GM19351 (cell line): Measurements from ENCODE around the gene COX6B2.

Experiments used
- ATAC-seq: cut with Tn5 transposase; IDR thresholded peaks from one replicate; pipeline ENCODE4 v1.9.1; 2021; ENCODE audit warnings: mild to moderate bottlenecking, moderate library complexity; ENCODE audit not compliant: unreplicated experiment

The COX6B2 gene

GRCh38 chr19:55383279-55384130, 29.0 kb upstream of the COX6B2 start:
- peak; percentile 31 for ATAC-seq

DNA sequence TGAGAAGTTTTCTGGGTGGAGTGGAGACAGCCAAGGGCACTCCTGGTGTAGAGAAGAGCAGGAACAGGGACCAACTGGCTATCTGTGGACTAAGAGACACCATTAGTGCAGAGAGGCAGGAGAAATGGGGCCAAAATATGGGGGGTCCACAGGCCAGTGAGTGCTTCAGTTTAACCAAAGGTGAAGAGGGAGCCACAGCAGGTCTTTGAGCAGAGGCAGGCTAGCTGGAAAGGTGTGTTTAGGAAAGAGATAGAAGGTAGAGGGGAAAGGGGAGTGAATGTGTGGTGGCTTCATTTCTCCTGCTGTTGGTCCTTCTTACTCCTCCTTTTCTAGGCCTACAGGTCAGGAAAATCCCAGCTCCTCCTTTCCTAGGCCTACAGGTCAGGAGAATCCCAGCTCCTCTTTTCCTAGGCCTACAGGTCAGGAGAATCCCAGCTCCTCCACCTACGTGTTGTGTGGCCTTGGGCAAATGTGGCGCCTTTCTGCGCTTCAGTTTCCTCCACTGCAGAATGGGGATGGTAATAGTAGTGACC, 28.1 kb upstream of the COX6B2 start:
- no peak for ATAC-seq

DNA sequence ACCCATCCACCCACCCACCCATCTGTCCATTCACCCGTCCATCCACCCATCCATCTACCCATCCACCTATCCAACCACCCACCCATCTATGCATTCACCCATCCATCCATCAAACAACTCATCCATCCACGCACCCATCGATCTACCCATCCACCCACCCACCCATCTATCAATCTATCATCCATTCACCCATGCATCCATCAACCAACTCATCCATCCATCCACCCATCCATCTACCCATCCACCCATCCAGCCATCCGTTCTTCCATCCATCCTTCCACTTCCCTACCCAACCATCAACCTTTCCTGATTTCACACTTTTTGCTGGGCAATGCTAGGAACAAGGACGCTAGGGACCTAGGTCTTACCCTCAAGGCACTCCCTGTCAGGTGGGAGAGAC, 27.5 kb upstream of the COX6B2 start:
- ATAC-seq, result no peak

DNA sequence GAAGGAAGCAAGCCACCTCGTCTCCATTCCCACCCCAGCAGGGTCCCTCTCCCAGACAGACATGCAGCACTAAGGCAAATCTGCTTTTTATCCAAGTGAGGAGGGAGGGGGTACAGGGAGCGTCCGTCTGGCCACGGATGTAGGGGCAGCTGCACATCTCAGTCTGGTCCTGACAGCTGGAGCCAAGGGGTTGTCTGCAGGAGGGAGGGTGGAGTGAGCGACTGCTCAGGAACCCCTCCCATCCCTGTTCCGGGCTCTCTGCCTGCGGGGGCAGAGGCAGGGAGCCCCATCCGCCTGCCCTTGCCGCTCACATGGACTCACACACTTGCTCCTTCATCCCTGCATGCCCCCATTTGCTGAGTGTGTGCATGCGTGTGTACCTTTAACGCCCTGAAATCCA, 24.7 kb upstream of the COX6B2 start:
- no peak for ATAC-seq

DNA sequence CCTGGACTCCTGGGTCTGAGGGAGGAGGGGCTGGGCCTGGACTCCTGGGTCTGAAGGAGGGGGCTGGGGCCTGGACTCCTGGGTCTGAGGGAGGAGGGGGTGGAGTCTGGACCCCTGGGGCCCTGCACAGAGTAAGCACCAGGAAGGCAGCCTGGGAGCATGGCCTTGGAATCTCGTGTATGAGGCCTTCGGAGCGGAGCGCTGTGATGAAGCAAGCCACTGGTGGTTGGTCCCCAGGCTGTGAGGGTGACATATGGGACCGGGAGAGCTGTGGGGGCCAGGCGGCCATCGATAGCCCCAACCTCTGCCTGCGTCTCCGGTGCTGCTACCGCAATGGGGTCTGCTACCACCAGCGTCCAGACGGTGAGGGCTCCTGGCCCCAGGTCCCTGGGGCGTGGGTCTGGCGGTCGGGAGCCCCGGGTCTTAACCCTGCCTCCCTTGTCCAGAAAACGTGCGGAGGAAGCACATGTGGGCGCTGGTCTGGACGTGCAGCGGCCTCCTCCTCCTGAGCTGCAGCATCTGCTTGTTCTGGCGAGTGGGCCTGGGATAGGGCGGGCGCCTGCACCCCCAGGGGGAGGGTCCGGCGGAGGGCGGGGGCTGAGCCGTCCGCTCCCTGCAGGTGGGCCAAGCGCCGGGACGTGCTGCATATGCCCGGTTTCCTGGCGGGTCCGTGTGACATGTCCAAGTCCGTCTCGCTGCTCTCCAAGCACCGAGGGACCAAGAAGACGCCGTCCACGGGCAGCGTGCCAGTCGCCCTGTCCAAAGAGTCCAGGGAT, 23.0 kb upstream of the COX6B2 start:
- ATAC-seq, result no peak

DNA sequence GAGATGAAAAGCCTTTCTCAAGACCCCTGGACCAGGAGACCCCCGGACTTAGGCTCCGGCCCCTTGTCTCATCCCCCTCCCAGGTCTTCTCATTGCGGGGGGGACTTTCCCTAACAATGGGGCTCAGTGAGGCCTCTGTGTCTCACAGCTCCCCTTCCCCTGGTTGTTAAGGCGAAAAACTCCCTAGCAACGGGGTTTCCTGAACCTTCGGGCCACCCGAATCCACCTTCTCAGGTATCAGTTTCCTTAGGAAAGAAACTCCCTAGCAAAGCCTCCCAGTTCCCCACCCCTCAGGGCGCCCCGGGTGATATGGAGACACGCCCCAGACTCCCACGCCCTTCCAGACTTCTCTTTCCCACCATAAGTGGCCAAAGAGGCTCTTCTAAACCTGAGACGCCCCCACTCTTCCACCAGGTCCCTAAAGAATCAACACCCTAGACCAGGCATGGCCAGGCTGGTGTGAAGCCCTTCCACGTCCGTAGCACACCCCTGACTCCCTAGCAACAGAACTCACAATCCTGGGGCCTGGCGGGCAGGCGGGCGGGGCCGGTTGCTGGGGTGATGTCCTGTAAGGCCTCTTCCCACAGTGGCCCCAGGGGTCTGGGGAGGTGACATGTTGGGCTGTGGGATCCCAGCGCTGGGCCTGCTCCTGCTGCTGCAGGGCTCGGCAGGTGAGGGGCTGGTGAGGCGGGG, 21.9 kb upstream of the COX6B2 start, which contains the start of gene TMEM190:
Gene TMEM190 (plus strand): TSS at position 586 of the 693 bp plus-strand sequence. CDS start 28 bp downstream, at position 614.
- ATAC-seq, result no peak

GRCh38 chr19:55373993-55374757, 19.7 kb upstream of the COX6B2 start:
- ATAC-seq, result no peak

GRCh38 chr19:55373306-55373992, 18.9 kb upstream of the COX6B2 start:
- ATAC-seq, result no peak

- no peak for ATAC-seq
These were observed 18.0 kb upstream of the COX6B2 start for GRCh38 chr19:55372316-55373081.

DNA sequence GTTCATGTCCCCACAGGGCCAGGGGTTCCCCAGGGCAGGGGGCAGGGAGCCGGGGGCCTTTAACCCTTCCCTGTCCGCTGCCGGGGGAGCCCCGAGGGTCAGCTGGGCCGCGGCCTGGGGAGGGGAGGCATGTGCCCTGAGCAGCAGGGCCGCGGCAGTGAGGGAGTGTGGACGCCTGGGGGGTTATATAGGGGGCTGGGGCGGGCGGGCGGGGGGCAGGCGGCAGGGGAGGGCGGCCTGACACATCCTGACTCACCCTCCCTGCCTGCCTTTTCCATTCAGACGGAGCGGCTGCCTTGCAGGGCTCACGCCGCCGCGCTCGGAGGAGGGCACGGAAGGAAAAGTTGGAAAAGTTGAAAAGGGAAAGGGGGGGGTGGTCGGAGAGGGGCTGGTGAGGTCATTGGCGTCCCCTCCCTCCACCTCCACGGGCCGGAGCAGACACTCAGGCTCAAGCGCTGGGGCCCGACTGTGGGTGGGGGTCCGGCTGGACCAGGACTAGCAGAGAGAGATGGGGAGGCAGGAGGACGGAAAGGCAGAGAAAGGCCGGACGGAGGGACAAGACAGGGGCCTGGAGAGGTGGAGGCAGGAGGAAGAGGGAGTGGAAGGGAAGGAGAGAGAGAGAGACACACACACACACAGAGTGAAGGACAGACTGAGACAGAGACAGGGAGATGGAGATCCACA, 15.9 kb upstream of the COX6B2 start, which contains the start of gene IL11:
Gene IL11 (minus strand): TSS at position 159 of the 684 bp plus-strand sequence. CDS start 153 bp downstream, at position 6.
- no peak for ATAC-seq

DNA sequence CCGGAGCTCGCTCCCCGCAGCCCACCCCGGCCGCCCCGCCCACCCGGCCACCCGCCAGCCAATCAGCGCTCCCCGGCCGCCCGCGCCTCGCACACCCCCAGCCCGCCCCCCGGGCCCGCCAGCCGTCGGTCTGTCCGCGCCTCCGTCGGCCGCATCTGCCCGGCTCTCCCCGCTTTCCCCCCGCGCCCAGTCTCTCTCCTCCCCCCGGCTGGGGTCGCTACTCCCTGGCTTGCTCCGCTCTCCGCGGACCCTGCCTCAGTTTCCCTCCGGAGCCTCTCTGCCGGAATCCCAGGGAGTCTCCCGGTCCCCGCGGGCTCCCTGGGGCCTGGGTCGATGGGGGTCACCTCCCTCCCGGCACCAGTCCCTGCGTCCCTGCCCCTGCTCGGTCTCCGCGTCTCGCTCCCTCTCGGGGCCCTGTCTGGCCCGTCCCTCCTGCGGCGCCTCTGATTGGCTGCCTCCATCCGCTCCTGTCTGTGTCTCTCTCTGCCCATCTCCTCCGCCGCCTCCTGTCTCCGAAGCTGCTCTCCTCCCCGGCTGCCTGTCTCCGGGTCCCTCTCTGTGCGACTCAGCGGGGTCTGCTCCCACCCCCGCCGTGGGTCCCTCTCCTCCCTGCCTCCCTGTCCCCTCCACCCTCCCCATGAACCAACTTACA, 15.3 kb upstream of the COX6B2 start:
- no peak for ATAC-seq

DNA sequence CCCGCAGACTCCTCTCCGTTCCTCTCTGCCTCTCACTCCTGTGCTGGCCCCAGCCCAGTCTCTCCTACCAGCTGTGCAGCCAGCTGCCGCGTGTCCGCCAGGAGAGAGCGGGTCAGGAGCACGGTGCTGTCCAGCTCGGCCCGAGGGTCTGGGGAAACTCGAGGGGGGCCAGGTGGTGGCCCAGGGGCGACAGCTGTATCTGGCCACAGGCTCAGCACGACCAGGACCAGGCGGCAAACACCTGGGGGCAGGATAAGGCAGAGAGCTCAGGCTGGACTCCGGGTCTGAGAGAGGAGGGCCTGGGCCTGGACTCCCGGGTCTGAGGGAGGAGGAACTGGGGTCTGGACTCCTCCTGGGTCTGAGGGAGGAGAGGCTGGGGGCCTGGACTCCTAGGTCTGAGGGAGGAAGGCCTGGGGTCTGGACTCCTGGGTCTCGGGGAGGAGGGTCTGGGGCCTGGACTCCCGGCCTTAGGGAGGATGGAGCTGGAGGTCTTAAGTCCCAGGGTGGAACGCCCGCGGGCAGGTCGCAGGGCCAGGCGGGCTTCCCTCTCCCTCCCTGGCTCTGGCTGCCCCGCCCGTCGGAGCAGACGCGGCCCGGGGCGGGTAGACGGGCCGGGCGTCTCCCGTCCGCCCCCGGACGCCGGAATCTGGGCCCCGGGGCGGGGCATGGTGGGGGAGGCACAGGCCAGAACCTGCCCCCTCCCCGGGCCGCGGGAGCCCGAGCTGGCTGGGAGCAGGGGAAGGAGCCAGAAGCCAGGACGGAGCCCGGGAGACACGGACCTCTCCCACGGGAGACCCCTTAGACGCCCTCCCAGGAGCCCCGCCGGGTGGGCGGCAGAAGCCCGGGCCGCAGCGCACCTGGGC, 14.4 kb upstream of the COX6B2 start:
- ATAC-seq, result no peak

- no peak for ATAC-seq
These were observed 13.6 kb upstream of the COX6B2 start for GRCh38 chr19:55368106-55368505.

- ATAC-seq, result no peak
These were observed 12.3 kb upstream of the COX6B2 start for GRCh38 chr19:55366790-55367189.

GRCh38 chr19:55365964-55366363, 11.4 kb upstream of the COX6B2 start:
- no peak for ATAC-seq

DNA sequence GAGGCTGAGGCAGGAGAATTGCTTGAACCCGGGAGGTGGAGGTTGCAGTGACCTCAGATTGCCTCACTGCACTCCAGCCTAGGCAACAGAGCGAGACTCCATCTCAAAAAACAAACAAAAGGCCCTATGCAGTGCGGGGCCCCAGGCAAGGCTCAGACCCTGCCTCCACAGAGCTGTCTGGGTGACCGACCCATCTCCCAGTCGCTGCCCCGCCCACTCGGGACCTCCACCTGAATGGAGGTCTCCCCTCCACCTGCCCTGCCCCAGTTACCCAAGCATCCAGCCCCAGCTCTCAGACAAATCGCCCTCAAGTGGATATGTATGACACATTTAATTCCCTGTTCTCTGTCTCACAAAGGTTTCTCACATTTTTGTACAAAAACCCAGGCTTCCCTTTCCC, 10.7 kb upstream of the COX6B2 start:
- no peak for ATAC-seq
